Measurements from ENCODE around the gene PIMREG. TPM values are rescaled to one million over a fixed set of nuclear protein-coding genes. Genes with fewer than 3 reads are reported as not detected.

PIMREG gene
- total and polyA plus RNA-seq, 2 experiments from 2014 or later, result 24.4 to 28.7 TPM

- 86 to 88% methylated on average over 12 to 14 of the region's 14 CpGs for WGBS, 2 experiments (ENCODE audit: low coverage in 1 of 2, low lambda C conversion rate in 2 of 2, missing lambda C conversion rate in 2 of 2)
- Histone ChIP-seq H3F3A (ENCODE audit: insufficient read depth) (peaks cover 17% of the 10 kb centered on the region; the same call in 1 of the 2 replicates), H3K36me3 (ENCODE audit: low read depth) (no peaks in the 10 kb centered on the region), H3K79me2 (ENCODE audit: insufficient read depth) (no peaks in the 10 kb centered on the region), H3K9me3 (ENCODE audit: low read depth) (no peaks in the 10 kb centered on the region), H3K4me3 (no peak overlapping the region), H3K27ac (no peak overlapping the region), H3K9ac (no peak overlapping the region), H3K9me2 (ENCODE audit: insufficient read depth) (no peaks in the 10 kb centered on the region), H3K4me2 (ENCODE audit: unreplicated experiment) (no peak overlapping the region), H3K27me3 (replicated peaks; ENCODE audit: insufficient read depth) (no peaks in the 10 kb centered on the region), H2AFZ (no peak overlapping the region), H4K20me1 (ENCODE audit: insufficient read depth) (no peaks in the 10 kb centered on the region), H3K4me1 (ENCODE audit: insufficient read depth) (peaks cover 4% of the 10 kb centered on the region; the same call in 1 of the 2 replicates)
- in situ Hi-C loops (cut with MboI), result no loop called here
- no peak for TF ChIP-seq EZH2 (IDR thresholded peaks at IDR 0.05; ENCODE audit: insufficient read depth, poor library complexity, severe bottlenecking)
- DNase-seq, result no peak
Measured at GRCh38 chr17:6477831-6478383, 33.7 kb downstream of the PIMREG start.

- Histone ChIP-seq H3F3A (ENCODE audit: insufficient read depth) (peaks cover 17% of the 10 kb centered on the region; the same call in 1 of the 2 replicates), H3K9me2 (ENCODE audit: insufficient read depth) (no peaks in the 10 kb centered on the region), H3K27ac (no peak overlapping the region), H3K27me3 (replicated peaks; ENCODE audit: insufficient read depth) (no peaks in the 10 kb centered on the region), H4K20me1 (ENCODE audit: insufficient read depth) (no peaks in the 10 kb centered on the region), H2AFZ (no peak overlapping the region), H3K9ac (no peak overlapping the region), H3K4me3 (no peak overlapping the region), H3K36me3 (ENCODE audit: low read depth) (no peaks in the 10 kb centered on the region), H3K4me1 (ENCODE audit: insufficient read depth) (peaks cover 4% of the 10 kb centered on the region; the same call in 1 of the 2 replicates), H3K79me2 (ENCODE audit: insufficient read depth) (no peaks in the 10 kb centered on the region), H3K9me3 (ENCODE audit: low read depth) (no peaks in the 10 kb centered on the region), H3K4me2 (ENCODE audit: unreplicated experiment) (no peak overlapping the region)
- TF ChIP-seq EZH2phosphoT487 (IDR thresholded peaks at IDR 0.05; ENCODE audit: insufficient read depth, low read depth), result no peak
- TF ChIP-seq EZH2 (IDR thresholded peaks at IDR 0.05; ENCODE audit: insufficient read depth, poor library complexity, severe bottlenecking), result no peak
- WGBS, 2 experiments (ENCODE audit: low coverage in 1 of 2, low lambda C conversion rate in 2 of 2, missing lambda C conversion rate in 2 of 2), result 88 to 89% methylated on average over 10 to 11 of the region's 11 CpGs
- DNase-seq, result no peak
- in situ Hi-C loops (cut with MboI), result no loop called here
Measured at GRCh38 chr17:6478486-6478885, 34.2 kb downstream of the PIMREG start.

DNA sequence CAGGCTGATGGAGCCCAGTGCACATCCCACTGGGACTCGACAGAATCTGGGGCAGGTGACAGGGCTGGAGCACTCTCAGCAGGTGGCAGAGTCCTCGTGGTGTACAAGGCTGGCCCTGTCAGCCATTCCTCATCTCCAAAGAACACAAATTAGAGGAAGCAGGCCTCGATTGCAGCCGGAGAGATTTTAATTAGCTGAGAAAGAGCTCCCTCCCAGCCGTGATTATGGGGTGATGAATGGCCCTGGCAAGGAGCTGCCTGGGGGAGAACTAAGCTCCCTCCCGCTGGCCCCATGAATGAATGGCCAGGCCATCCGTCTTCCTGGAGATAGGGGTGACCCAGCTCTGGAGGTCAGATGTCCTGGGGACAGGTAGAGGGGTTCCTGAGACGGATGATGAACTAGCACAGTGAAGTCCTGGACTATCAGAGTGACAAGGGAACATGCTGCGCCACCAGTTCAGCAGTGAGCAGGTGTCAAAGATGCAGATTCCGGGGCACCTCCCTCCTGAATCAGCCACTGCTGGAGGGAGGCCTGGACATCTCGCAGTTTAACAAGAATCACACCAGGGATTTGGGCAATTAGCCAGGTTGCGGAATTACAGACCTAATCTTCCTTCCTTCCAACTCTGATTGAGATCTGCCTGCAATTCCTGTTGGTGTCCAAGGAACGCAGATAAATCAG, 35.5 kb downstream of the PIMREG start:
- H3K36me3 ChIP-seq (ENCODE audit: low read depth), result no peaks in the 10 kb centered on the region
- H4K20me1 ChIP-seq (ENCODE audit: insufficient read depth), result no peaks in the 10 kb centered on the region
- peaks cover 17% of the 10 kb centered on the region; the same call in 1 of the 2 replicates for H3F3A ChIP-seq (ENCODE audit: insufficient read depth)
- DNase-seq, result no peak
- H3K9me3 ChIP-seq (ENCODE audit: low read depth), result no peaks in the 10 kb centered on the region
- H3K4me3 ChIP-seq, result no peak overlapping the region
- no peak overlapping the region for H3K27ac ChIP-seq
- H3K4me2 ChIP-seq (ENCODE audit: unreplicated experiment), result no peak overlapping the region
- H3K79me2 ChIP-seq (ENCODE audit: insufficient read depth), result no peaks in the 10 kb centered on the region
- H3K9me2 ChIP-seq (ENCODE audit: insufficient read depth), result no peaks in the 10 kb centered on the region
- WGBS, 2 experiments (ENCODE audit: low coverage in 1 of 2, low lambda C conversion rate in 2 of 2, missing lambda C conversion rate in 2 of 2), result 51 to 52% methylated on average over 13 of the region's 13 CpGs
- no peak overlapping the region for H2AFZ ChIP-seq
- TF ChIP-seq EZH2phosphoT487 (IDR thresholded peaks at IDR 0.05; ENCODE audit: insufficient read depth, low read depth), result no peak
- H3K9ac ChIP-seq, result no peak overlapping the region
- H3K27me3 ChIP-seq (replicated peaks; ENCODE audit: insufficient read depth), result no peaks in the 10 kb centered on the region
- in situ Hi-C loops (cut with MboI), result no loop called here
- peaks cover 4% of the 10 kb centered on the region; the same call in 1 of the 2 replicates for H3K4me1 ChIP-seq (ENCODE audit: insufficient read depth)

GRCh38 chr17:6480303-6480675, 36.0 kb downstream of the PIMREG start:
- DNase-seq, result no peak
- TF ChIP-seq EZH2 (IDR thresholded peaks at IDR 0.05; ENCODE audit: insufficient read depth, poor library complexity, severe bottlenecking), result no peak
- no peak for TF ChIP-seq EZH2phosphoT487 (IDR thresholded peaks at IDR 0.05; ENCODE audit: insufficient read depth, low read depth)
- 55 to 60% methylated on average over 9 of the region's 9 CpGs for WGBS, 2 experiments (ENCODE audit: low coverage in 1 of 2, low lambda C conversion rate in 2 of 2, missing lambda C conversion rate in 2 of 2)
- H2AFZ ChIP-seq, result no peak overlapping the region
- no peaks in the 10 kb centered on the region for H3K9me2 ChIP-seq (ENCODE audit: insufficient read depth)
- no peak overlapping the region for H3K9ac ChIP-seq
- H3K79me2 ChIP-seq (ENCODE audit: insufficient read depth), result no peaks in the 10 kb centered on the region
- no peak overlapping the region for H3K27ac ChIP-seq
- no peaks in the 10 kb centered on the region for H3K27me3 ChIP-seq (replicated peaks; ENCODE audit: insufficient read depth)
- in situ Hi-C loops (cut with MboI), result no loop called here
- H3K4me2 ChIP-seq (ENCODE audit: unreplicated experiment), result no peak overlapping the region
- peaks cover 4% of the 10 kb centered on the region; the same call in 1 of the 2 replicates for H3K4me1 ChIP-seq (ENCODE audit: insufficient read depth)
- H3K36me3 ChIP-seq (ENCODE audit: low read depth), result no peaks in the 10 kb centered on the region
- H3K9me3 ChIP-seq (ENCODE audit: low read depth), result no peaks in the 10 kb centered on the region
- H3F3A ChIP-seq (ENCODE audit: insufficient read depth), result peaks cover 17% of the 10 kb centered on the region; the same call in 1 of the 2 replicates
- H4K20me1 ChIP-seq (ENCODE audit: insufficient read depth), result no peaks in the 10 kb centered on the region
- H3K4me3 ChIP-seq, result no peak overlapping the region
